HFFc6 (cell line): ENCODE results near the gene MOCS1. TPM values are rescaled to one million over a fixed set of nuclear protein-coding genes. Genes with fewer than 3 reads are reported as not detected.
"Not testable (repeated sequence)": the region's sequence is repeated elsewhere in the genome, so short reads cannot be mapped to it uniquely, and the experiment has no call there.

Experiments
- DNase-seq: peaks from one replicate; pipeline ENCODE4 v3.0.0-alpha.2; 2018
- H3K27ac Mint-ChIP-seq: 2 replicates; pipeline ENCODE4 v1.8.0; 2020; ENCODE audit warnings: mild to moderate bottlenecking, mixed read lengths
- H3K27me3 Mint-ChIP-seq: 2 replicates; pipeline ENCODE4 v1.8.0; 2021; ENCODE audit warnings: mild to moderate bottlenecking, moderate library complexity, mixed read lengths; ENCODE audit not compliant: insufficient read depth
- H3K36me3 Mint-ChIP-seq: 2 replicates; pipeline ENCODE4 v1.8.0; 2021; ENCODE audit warnings: low read depth, mixed read lengths
- H3K4me1 Mint-ChIP-seq: 2 replicates; pipeline ENCODE4 v1.8.0; 2020; ENCODE audit warnings: low read depth, mixed read lengths
- H3K4me3 Mint-ChIP-seq: 2 replicates; pipeline ENCODE4 v1.8.0; 2020; ENCODE audit warnings: mild to moderate bottlenecking, moderate library complexity, mixed read lengths
- H3K9me3 Mint-ChIP-seq: 2 replicates; pipeline ENCODE4 v1.8.0; 2020; ENCODE audit warnings: mild to moderate bottlenecking, mixed read lengths
- total RNA-seq, 6 experiments: library from RNA; stranded (reverse); fragmentation: NEBNext Ultra II Directional; extraction: Animal tissue kit (Norgen Biotek cat#: 25700); gene quantifications; 2 replicates in 1 of 6; 3 replicates in 5 of 6; pipeline ENCODE4 v1.2.3, GENCODE V29; 2021
- TF ChIP-seq, protein P1 (sequence below): fragments of 200-600 bp; sonication (generic); IDR thresholded peaks from 2 replicates; pipeline ENCODE4 v1.5.0; 2021; ENCODE audit warnings: antibody characterized with exemption, mild to moderate bottlenecking

The MOCS1 gene
- total RNA-seq, 6 experiments from 2014 or later = 7.9 to 11.1 (median 9.2) TPM

DNA sequence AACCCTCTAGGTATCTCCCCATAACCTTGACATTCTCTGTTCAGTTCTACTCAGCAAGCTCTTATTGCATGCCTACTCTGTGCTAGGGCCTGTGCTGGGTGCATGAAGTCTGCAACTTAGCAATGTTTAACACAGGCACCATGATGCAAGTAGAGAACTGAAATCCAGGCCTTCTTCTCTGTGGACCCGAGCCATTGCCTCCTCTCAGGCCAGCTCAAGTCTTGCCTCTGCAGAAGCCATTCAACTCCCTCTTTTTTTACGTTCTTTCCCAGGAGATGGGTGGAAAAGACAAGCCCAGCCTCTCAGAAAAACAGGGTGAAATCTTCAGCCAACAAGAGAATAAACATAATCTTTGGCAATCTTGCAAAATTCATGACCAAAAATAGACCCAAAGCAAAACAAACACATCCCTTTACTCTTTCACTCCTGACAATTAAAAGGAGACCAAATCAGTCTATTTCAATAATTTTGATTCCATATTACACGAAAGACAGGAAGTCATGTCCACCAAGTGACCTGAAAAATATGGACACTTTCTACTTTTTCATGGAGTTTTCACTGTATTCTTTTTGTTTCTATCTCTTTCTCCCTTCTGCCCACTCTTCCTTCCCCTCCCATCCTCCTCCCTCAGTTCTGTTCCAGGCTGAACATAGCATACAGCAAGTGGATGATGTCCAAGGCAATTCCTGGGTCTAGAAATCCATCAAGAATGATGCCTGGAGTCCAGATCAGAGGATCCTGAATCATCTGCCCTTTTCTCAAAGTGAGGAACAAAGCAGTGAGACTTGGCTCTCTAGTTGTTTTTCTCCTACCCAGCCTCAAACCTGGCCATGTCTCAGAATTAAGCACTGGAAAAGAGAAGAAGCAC is 45.4 kb upstream of the MOCS1 start:
- TF ChIP-seq, protein P1, sequence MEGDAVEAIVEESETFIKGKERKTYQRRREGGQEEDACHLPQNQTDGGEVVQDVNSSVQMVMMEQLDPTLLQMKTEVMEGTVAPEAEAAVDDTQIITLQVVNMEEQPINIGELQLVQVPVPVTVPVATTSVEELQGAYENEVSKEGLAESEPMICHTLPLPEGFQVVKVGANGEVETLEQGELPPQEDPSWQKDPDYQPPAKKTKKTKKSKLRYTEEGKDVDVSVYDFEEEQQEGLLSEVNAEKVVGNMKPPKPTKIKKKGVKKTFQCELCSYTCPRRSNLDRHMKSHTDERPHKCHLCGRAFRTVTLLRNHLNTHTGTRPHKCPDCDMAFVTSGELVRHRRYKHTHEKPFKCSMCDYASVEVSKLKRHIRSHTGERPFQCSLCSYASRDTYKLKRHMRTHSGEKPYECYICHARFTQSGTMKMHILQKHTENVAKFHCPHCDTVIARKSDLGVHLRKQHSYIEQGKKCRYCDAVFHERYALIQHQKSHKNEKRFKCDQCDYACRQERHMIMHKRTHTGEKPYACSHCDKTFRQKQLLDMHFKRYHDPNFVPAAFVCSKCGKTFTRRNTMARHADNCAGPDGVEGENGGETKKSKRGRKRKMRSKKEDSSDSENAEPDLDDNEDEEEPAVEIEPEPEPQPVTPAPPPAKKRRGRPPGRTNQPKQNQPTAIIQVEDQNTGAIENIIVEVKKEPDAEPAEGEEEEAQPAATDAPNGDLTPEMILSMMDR = no peak
- Mint-ChIP-seq H3K9me3 (no peaks in the 10 kb centered on the region), H3K36me3 (no peaks in the 10 kb centered on the region), H3K27ac (no peak overlapping the region), H3K4me3 (no peak overlapping the region), H3K27me3 (peaks cover 3% of the 10 kb centered on the region), H3K4me1 (no peaks in the 10 kb centered on the region)
- DNase-seq = no peak

DNA sequence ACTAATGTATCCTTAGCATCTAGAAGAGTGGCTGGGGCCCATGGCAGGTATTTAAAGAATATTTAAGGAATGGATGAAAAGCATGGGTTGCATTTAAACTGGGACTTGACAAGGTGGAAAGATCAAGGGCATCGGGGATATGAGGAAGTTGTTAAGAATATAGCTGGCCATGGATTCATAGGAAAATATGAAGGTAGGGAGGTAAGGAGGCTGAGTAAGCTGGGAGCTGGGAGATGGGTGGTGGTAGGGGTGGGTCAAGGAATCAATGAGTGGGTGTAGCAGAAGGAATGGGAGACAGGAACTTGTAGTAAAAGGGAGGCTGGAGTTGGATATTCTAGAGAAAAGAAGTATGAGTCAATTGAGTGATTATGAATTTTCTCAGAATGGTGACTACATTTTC is 44.0 kb upstream of the MOCS1 start:
- no peaks in the 10 kb centered on the region for H3K9me3 Mint-ChIP-seq
- no peak for DNase-seq
- no peaks in the 10 kb centered on the region for H3K36me3 Mint-ChIP-seq
- no peak overlapping the region for H3K4me3 Mint-ChIP-seq
- no peak overlapping the region for H3K27ac Mint-ChIP-seq
- no peaks in the 10 kb centered on the region for H3K4me1 Mint-ChIP-seq
- TF ChIP-seq, protein P1 = no peak
- peaks cover 5% of the 10 kb centered on the region for H3K27me3 Mint-ChIP-seq

DNA sequence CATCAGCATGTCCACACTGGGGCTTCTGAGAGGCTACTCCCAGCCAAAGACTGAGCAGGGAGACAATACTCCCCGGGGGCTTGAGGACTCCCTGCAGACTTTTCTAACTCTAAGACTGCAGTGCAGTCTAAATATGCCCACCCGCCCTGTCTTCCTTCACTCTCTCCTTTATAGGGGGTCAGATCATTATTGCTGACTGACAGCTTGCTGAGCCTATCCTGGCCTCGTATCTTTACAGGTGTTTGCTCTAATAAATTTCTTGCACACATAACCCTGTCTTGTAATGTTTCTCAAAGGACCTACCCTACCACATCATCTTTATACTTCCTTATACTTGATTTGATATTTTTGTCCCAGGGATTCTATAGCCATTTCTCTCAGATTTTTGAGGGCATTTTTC is 39.4 kb upstream of the MOCS1 start:
- Mint-ChIP-seq H3K27ac (no peak overlapping the region), H3K4me1 (no peaks in the 10 kb centered on the region), H3K36me3 (no peaks in the 10 kb centered on the region), H3K4me3 (no peak overlapping the region), H3K9me3 (no peaks in the 10 kb centered on the region), H3K27me3 (peaks cover 1% of the 10 kb centered on the region; the same call in 1 of the 2 replicates)
- TF ChIP-seq, protein P1 = no peak
- DNase-seq = no peak

DNA sequence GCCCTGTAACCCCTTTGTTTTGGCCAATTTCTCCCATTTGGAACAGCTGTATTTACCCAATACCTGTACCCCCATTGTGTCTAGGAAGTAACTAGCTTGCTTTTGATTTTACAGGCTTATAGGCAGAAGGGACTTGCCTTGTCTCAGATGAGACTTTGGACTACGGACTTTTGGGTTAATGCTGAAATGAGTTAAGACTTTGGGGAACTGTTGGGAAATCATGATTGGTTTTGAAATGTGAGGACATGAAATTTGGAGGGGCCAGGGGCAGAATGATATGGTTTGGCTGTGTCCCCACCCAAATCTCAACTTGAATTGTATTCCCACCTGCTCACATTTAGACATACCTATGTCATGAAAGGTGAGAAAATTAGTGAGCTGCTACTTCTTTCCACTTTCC is 38.5 kb upstream of the MOCS1 start:
- DNase-seq, H3K36me3 Mint-ChIP-seq, H3K27ac Mint-ChIP-seq, H3K27me3 Mint-ChIP-seq, H3K4me1 Mint-ChIP-seq, H3K4me3 Mint-ChIP-seq, H3K9me3 Mint-ChIP-seq: not testable (repeated sequence)

DNA sequence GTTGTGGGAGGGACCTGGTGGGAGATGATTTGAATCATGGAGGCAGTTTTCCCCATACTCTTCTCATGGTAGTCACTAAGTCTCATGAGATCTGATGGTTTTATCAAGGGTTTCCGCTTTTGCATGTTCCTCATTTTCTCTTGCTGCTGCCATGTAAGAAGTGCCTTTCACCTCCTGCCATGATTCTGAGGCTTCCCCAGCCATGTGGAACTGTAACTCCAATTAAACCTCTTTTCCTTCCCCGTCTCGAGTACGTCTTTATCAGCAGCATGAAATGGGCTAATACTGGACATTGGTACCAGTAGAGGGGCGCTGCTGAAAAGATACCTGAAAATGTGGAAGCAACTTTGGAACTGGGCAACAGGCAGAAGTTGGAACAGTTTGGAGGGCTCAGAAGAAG is 36.9 kb upstream of the MOCS1 start:
- H3K4me1 Mint-ChIP-seq, H3K4me3 Mint-ChIP-seq, H3K27me3 Mint-ChIP-seq: not testable (repeated sequence)

DNA sequence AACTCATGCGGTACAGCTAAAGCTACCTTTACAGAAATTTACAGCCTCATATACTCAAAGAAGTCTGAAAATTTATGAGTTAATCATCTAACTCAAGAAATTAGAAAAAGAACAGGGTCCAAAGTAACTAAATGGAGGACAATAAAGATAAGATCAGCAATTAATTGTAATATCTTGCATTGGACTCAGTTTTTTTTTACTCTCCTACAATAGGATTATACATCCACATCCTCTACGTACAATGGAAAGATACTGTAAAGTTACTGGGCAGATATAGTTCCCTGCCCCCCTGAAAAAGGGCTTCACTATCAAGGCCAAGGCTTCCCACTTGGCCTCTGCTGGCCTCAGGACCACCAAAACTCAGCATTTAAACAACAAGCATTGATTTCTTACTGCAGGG is 31.5 kb upstream of the MOCS1 start:
- Mint-ChIP-seq H3K9me3 (no peaks in the 10 kb centered on the region; the same call in 1 of the 2 replicates), H3K4me1 (0 out of 2 replicates have a peak, but pooled peaks cover 6% of the 10 kb centered on the region), H3K36me3 (no peaks in the 10 kb centered on the region), H3K4me3 (no peak overlapping the region), H3K27me3 (no peaks in the 10 kb centered on the region; the same call in 1 of the 2 replicates), H3K27ac (no peak overlapping the region)
- DNase-seq = no peak
- TF ChIP-seq, protein P1 = no peak

More for the DNA sequence above, 36.9 kb upstream of the MOCS1 start:
- DNase-seq, H3K36me3 Mint-ChIP-seq, H3K9me3 Mint-ChIP-seq, H3K27ac Mint-ChIP-seq: not testable (repeated sequence)
